ENCODE measurements around the gene CISD1.

The CISD1 gene

GRCh38 chr10:58293989-58294388 is 25.0 kb downstream of the CISD1 start:
- H3K9me3 ChIP-seq (ENCODE audit: control insufficient read depth, low read length), result no peaks in the 10 kb centered on the region
- no peaks in the 10 kb centered on the region for H3K36me3 ChIP-seq (ENCODE audit: control insufficient read depth, insufficient read depth, low read length)
- H2AFZ ChIP-seq, result no peak overlapping the region
- H3K27me3 ChIP-seq (ENCODE audit: control insufficient read depth, insufficient read depth, low read length), result no peaks in the 10 kb centered on the region
- peaks cover 5% of the 10 kb centered on the region for H3K79me2 ChIP-seq
- no peak overlapping the region for H3K4me2 ChIP-seq (ENCODE audit: low read length)
- peak overlapping the region; percentile 36 for H3K27ac ChIP-seq
- H3K4me3 ChIP-seq (ENCODE audit: low read depth, low read length), result no peak overlapping the region
- TF ChIP-seq CTCF (IDR thresholded peaks at IDR 0.05), result no peak
- peaks cover 31% of the 10 kb centered on the region for H3K4me1 ChIP-seq
- no peak overlapping the region for H3K9ac ChIP-seq

GRCh38 chr10:58299580-58299979 is 30.6 kb downstream of the CISD1 start:
- Histone ChIP-seq H3K79me2 (peaks cover 2% of the 10 kb centered on the region), H3K4me1 (peaks cover 24% of the 10 kb centered on the region), H2AFZ (no peak overlapping the region), H3K9me3 (ENCODE audit: control insufficient read depth, low read length) (no peaks in the 10 kb centered on the region), H3K4me3 (ENCODE audit: low read depth, low read length) (no peak overlapping the region), H3K27me3 (ENCODE audit: control insufficient read depth, insufficient read depth, low read length) (no peaks in the 10 kb centered on the region), H3K4me2 (ENCODE audit: low read length) (no peak overlapping the region), H3K9ac (no peak overlapping the region), H3K27ac (no peak overlapping the region), H3K36me3 (ENCODE audit: control insufficient read depth, insufficient read depth, low read length) (no peaks in the 10 kb centered on the region)
- peak; percentile 84 for TF ChIP-seq CTCF (IDR thresholded peaks at IDR 0.05)

GRCh38 chr10:58300676-58301075 is 31.7 kb downstream of the CISD1 start:
- no peak for TF ChIP-seq CTCF (IDR thresholded peaks at IDR 0.05)
- Histone ChIP-seq H3K79me2 (peaks cover 2% of the 10 kb centered on the region), H3K27ac (no peak overlapping the region), H3K4me1 (peaks cover 18% of the 10 kb centered on the region), H2AFZ (no peak overlapping the region), H3K4me2 (ENCODE audit: low read length) (peak overlapping the region; percentile 33), H3K27me3 (ENCODE audit: control insufficient read depth, insufficient read depth, low read length) (no peaks in the 10 kb centered on the region), H3K4me3 (ENCODE audit: low read depth, low read length) (no peak overlapping the region), H3K9me3 (ENCODE audit: control insufficient read depth, low read length) (no peaks in the 10 kb centered on the region), H3K9ac (no peak overlapping the region), H3K36me3 (ENCODE audit: control insufficient read depth, insufficient read depth, low read length) (no peaks in the 10 kb centered on the region)

- no peaks in the 10 kb centered on the region for H3K36me3 ChIP-seq (ENCODE audit: control insufficient read depth, insufficient read depth, low read length)
- H3K4me1 ChIP-seq, result peaks cover 18% of the 10 kb centered on the region
- no peak overlapping the region for H3K4me3 ChIP-seq (ENCODE audit: low read depth, low read length)
- no peak overlapping the region for H2AFZ ChIP-seq
- no peaks in the 10 kb centered on the region for H3K9me3 ChIP-seq (ENCODE audit: control insufficient read depth, low read length)
- no peak overlapping the region for H3K4me2 ChIP-seq (ENCODE audit: low read length)
- peaks cover 2% of the 10 kb centered on the region for H3K79me2 ChIP-seq
- TF ChIP-seq CTCF (IDR thresholded peaks at IDR 0.05), result no peak
- no peak overlapping the region for H3K27ac ChIP-seq
- no peaks in the 10 kb centered on the region for H3K27me3 ChIP-seq (ENCODE audit: control insufficient read depth, insufficient read depth, low read length)
- no peak overlapping the region for H3K9ac ChIP-seq
Measured at GRCh38 chr10:58302254-58302653, 33.3 kb downstream of the CISD1 start.

GRCh38 chr10:58304099-58304633 is 35.2 kb downstream of the CISD1 start:
- Histone ChIP-seq H3K4me1 (peaks cover 17% of the 10 kb centered on the region), H3K36me3 (ENCODE audit: control insufficient read depth, insufficient read depth, low read length) (no peaks in the 10 kb centered on the region), H3K27ac (no peak overlapping the region), H3K27me3 (ENCODE audit: control insufficient read depth, insufficient read depth, low read length) (no peaks in the 10 kb centered on the region), H2AFZ (peak overlapping the region; percentile 59), H3K4me2 (ENCODE audit: low read length) (no peak overlapping the region), H3K4me3 (ENCODE audit: low read depth, low read length) (no peak overlapping the region), H3K9me3 (ENCODE audit: control insufficient read depth, low read length) (no peaks in the 10 kb centered on the region), H3K9ac (no peak overlapping the region), H3K79me2 (peaks cover 2% of the 10 kb centered on the region)
- TF ChIP-seq CTCF (IDR thresholded peaks at IDR 0.05), result no peak
